ENCODE results near the gene MAN2B2. TPM values are rescaled to one million over a fixed set of nuclear protein-coding genes. Genes with fewer than 3 reads are reported as not detected.

Gene MAN2B2
- total and polyA plus RNA-seq, 8 donors: 6.1 to 49.4 (median 13.9) TPM

- H3K4me1 ChIP-seq: peaks cover 0 to 5% (median 0%) of the 10 kb centered on the region in 4 donors
- TF ChIP-seq EP300 (IDR thresholded peaks at IDR 0.05) (no peak), CTCF (IDR thresholded peaks at IDR 0.05) (no peak), POLR2AphosphoS5 (IDR thresholded peaks at IDR 0.05) (no peak), POLR2A (IDR thresholded peaks at IDR 0.05) (no peak)
- H3K36me3 ChIP-seq: no peaks in the 10 kb centered on the region
- WGBS, 5 donors: 92 to 97% (median 97%) methylated on average over 3 to 4 of the region's 4 CpGs
- no peaks in the 10 kb centered on the region for H3K27me3 ChIP-seq
- H3K27ac ChIP-seq: peak overlapping the region in 1 of 5 donors; percentile 77
- no peaks in the 10 kb centered on the region for H3K9me3 ChIP-seq
- no peak overlapping the region for H3K4me3 ChIP-seq
- intact Hi-C loops (cut with DNase I; ENCODE audit: low total_unique reads): no loop called here
- no peak for DNase-seq
Observed at GRCh38 chr4:6632125-6632524, 57.1 kb downstream of the MAN2B2 start.

- H3K4me3 ChIP-seq: no peak overlapping the region
- H3K36me3 ChIP-seq: no peaks in the 10 kb centered on the region
- H3K4me1 ChIP-seq: peaks cover 0 to 5% (median 0%) of the 10 kb centered on the region in 4 donors
- TF ChIP-seq POLR2A (IDR thresholded peaks at IDR 0.05) (no peak), CTCF (IDR thresholded peaks at IDR 0.05) (no peak), POLR2AphosphoS5 (IDR thresholded peaks at IDR 0.05) (no peak), EP300 (IDR thresholded peaks at IDR 0.05) (no peak)
- no peaks in the 10 kb centered on the region for H3K27me3 ChIP-seq
- intact Hi-C loops (cut with DNase I; ENCODE audit: low total_unique reads): no loop called here
- WGBS, 5 donors: 69 to 83% (median 76%) methylated on average over 10 of the region's 10 CpGs
- DNase-seq: no peak
- peak overlapping the region in 1 of 5 donors; percentile 77 for H3K27ac ChIP-seq
- no peaks in the 10 kb centered on the region for H3K9me3 ChIP-seq
Observed at GRCh38 chr4:6633091-6633906, 58.3 kb downstream of the MAN2B2 start.

GRCh38 chr4:6634746-6635145, 59.8 kb downstream of the MAN2B2 start:
- Histone ChIP-seq H3K4me3 (no peak overlapping the region), H3K27me3 (no peaks in the 10 kb centered on the region), H3K27ac (peak overlapping the region in 1 of 5 donors; percentile 77), H3K4me1 (peaks cover 3 to 10% (median 6%) of the 10 kb centered on the region in 4 donors), H3K36me3 (no peaks in the 10 kb centered on the region), H3K9me3 (no peaks in the 10 kb centered on the region)
- no peak for DNase-seq
- no peak for TF ChIP-seq EP300 (IDR thresholded peaks at IDR 0.05)
- no peak for TF ChIP-seq POLR2AphosphoS5 (IDR thresholded peaks at IDR 0.05)
- no peak for TF ChIP-seq POLR2A (IDR thresholded peaks at IDR 0.05)
- no peak for TF ChIP-seq CTCF (IDR thresholded peaks at IDR 0.05)
- intact Hi-C loops (cut with DNase I; ENCODE audit: low total_unique reads): no loop called here
- WGBS, 5 donors: 91 to 96% (median 94%) methylated on average over 9 of the region's 9 CpGs

- Histone ChIP-seq H3K36me3 (peaks cover 7 to 24% (median 20%) of the 10 kb centered on the region in 4 donors), H3K9me3 (no peaks in the 10 kb centered on the region), H3K4me3 (no peak overlapping the region), H3K27ac (no peak overlapping the region), H3K27me3 (no peaks in the 10 kb centered on the region), H3K4me1 (peaks cover 22 to 34% (median 32%) of the 10 kb centered on the region in 4 donors)
- no peak for DNase-seq
- TF ChIP-seq POLR2AphosphoS5 (IDR thresholded peaks at IDR 0.05): no peak
- no peak for TF ChIP-seq CTCF (IDR thresholded peaks at IDR 0.05)
- TF ChIP-seq EP300 (IDR thresholded peaks at IDR 0.05): no peak
- no peak for TF ChIP-seq POLR2A (IDR thresholded peaks at IDR 0.05)
- intact Hi-C loops (cut with DNase I; ENCODE audit: low total_unique reads): no loop called here
- WGBS, 5 donors: 91 to 98% (median 92%) methylated on average over 12 to 14 of the region's 14 CpGs
Observed at GRCh38 chr4:6639137-6639680, 64.2 kb downstream of the MAN2B2 start.
